H1 (cell line): ENCODE data around the gene NAA10.

ENCODE experiments used
- CHD1 ChIP-seq: IDR thresholded peaks from 2 replicates; pipeline ENCODE4 v1.6.1; 2012; ENCODE audit warnings: low read depth, low read length, improper control_type of control experiment
- CHD2 ChIP-seq: IDR thresholded peaks from 2 replicates; pipeline ENCODE4 v1.6.1; 2012; ENCODE audit warnings: low read length, improper control_type of control experiment
- EZH2 ChIP-seq: fragments of 200-600 bp; sonication (generic); IDR thresholded peaks from 2 replicates; pipeline ENCODE4 v1.7.1; 2012; ENCODE audit warnings: low read depth, mild to moderate bottlenecking, moderate library complexity, low read length, inconsistent platforms; ENCODE audit not compliant: severe bottlenecking
- HDAC6 ChIP-seq: IDR thresholded peaks from one replicate; pipeline ENCODE4 v1.7.1; 2012; ENCODE audit warnings: low read depth, mild to moderate bottlenecking, inconsistent platforms, low read length, moderate library complexity
- POLR2A ChIP-seq, 2 experiments: IDR thresholded peaks; 1 replicate in 1 of 2; 2 replicates in 1 of 2; pipeline ENCODE4 v1.6.1; 2011; ENCODE audit warnings: low read depth in 2 of 2, low read length in 2 of 2, mild to moderate bottlenecking in 2 of 2; ENCODE audit errors: control extremely low read depth in 1 of 2
- RNF2 ChIP-seq: fragments of 200-900, 300-1000 bp; sonication (generic); IDR thresholded peaks from 2 replicates; pipeline ENCODE4 v1.7.1; 2016; ENCODE audit warnings: borderline replicate concordance, low read depth, mild to moderate bottlenecking, antibody characterized with exemption, low read length; ENCODE audit not compliant: poor library complexity, severe bottlenecking; ENCODE audit errors: missing control alignments
- SP2 ChIP-seq: IDR thresholded peaks from 2 replicates; pipeline ENCODE4 v1.6.1; 2012; ENCODE audit warnings: mild to moderate bottlenecking, low read length, inconsistent platforms
- TAF1 ChIP-seq: IDR thresholded peaks from 2 replicates; pipeline ENCODE4 v1.6.1; 2011; ENCODE audit warnings: mild to moderate bottlenecking, low read depth, low read length
- TF ChIP-seq, protein P1 (sequence below), 3 experiments: IDR thresholded peaks; 1 replicate in 2 of 3; 2 replicates in 1 of 3; pipeline versions ENCODE4 v1.5.1 to v1.6.1; 2011; ENCODE audit warnings: low read length in 3 of 3, mild to moderate bottlenecking in 3 of 3, inconsistent platforms in 2 of 3, low read depth in 1 of 3, moderate library complexity in 1 of 3; ENCODE audit not compliant: insufficient read depth in 1 of 3; ENCODE audit errors: control extremely low read depth in 1 of 3
- TF ChIP-seq, protein P2 (sequence below): IDR thresholded peaks from 2 replicates; pipeline ENCODE4 v1.6.1; 2012; ENCODE audit warnings: inconsistent platforms

- no peak for TF ChIP-seq RNF2
- TF ChIP-seq CHD2 = no peak
- TF ChIP-seq, protein P1, sequence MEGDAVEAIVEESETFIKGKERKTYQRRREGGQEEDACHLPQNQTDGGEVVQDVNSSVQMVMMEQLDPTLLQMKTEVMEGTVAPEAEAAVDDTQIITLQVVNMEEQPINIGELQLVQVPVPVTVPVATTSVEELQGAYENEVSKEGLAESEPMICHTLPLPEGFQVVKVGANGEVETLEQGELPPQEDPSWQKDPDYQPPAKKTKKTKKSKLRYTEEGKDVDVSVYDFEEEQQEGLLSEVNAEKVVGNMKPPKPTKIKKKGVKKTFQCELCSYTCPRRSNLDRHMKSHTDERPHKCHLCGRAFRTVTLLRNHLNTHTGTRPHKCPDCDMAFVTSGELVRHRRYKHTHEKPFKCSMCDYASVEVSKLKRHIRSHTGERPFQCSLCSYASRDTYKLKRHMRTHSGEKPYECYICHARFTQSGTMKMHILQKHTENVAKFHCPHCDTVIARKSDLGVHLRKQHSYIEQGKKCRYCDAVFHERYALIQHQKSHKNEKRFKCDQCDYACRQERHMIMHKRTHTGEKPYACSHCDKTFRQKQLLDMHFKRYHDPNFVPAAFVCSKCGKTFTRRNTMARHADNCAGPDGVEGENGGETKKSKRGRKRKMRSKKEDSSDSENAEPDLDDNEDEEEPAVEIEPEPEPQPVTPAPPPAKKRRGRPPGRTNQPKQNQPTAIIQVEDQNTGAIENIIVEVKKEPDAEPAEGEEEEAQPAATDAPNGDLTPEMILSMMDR (IDR thresholded peaks at IDR 0.05; ENCODE audit: control extremely low read depth in 1 of 3, insufficient read depth in 1 of 3, low read depth in 1 of 3, low read length in 3 of 3) = no peak
- TF ChIP-seq POLR2A (IDR thresholded peaks at IDR 0.05; ENCODE audit: control extremely low read depth in 1 of 2, low read depth in 2 of 2, low read length in 2 of 2) = no peak
- TF ChIP-seq TAF1 = no peak
- TF ChIP-seq EZH2 = no peak
- TF ChIP-seq SP2 = no peak
- TF ChIP-seq, protein P2, sequence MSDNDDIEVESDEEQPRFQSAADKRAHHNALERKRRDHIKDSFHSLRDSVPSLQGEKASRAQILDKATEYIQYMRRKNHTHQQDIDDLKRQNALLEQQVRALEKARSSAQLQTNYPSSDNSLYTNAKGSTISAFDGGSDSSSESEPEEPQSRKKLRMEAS = no peak
- TF ChIP-seq HDAC6 = no peak
- no peak for TF ChIP-seq CHD1
Measured at GRCh38 chrX:153927672-153927921, 7.2 kb downstream of the NAA10 start.
